Activated T-cell treated with anti-CD3 and anti-CD28 coated beads, Interleukin-2, amount 50 U/mL, for 4 hours (primary cell): Measurements from ENCODE around the gene ATP6V0C. TPM values are rescaled to one million over a fixed set of nuclear protein-coding genes. Genes with fewer than 3 reads are reported as not detected.
"Not testable (repeated sequence)": the region's sequence is repeated elsewhere in the genome, so short reads cannot be mapped to it uniquely, and the experiment has no call there.

ENCODE experiments used
- ATAC-seq, 2 donors: fragments of 200-7000 bp; cut with Tn5 transposase; one replicate each; pipeline ENCODE4 v1.10.0; 2021
- DNase-seq: peaks from one replicate; pipeline ENCODE4 v3.0.0-alpha.2; 2020
- H3K27me3 Mint-ChIP-seq: one replicate; pipeline ENCODE4 v1.8.0; 2021; ENCODE audit warnings: low read depth, mixed read lengths
- H3K36me3 Mint-ChIP-seq: one replicate; pipeline ENCODE4 v1.8.0; 2022; ENCODE audit warnings: mixed read lengths; ENCODE audit not compliant: insufficient read depth
- H3K4me1 Mint-ChIP-seq: one replicate; pipeline ENCODE4 v1.8.0; 2021; ENCODE audit warnings: low read depth, mixed read lengths
- H3K4me3 Mint-ChIP-seq: one replicate; pipeline ENCODE4 v1.8.0; 2021; ENCODE audit warnings: mild to moderate bottlenecking, moderate library complexity, mixed read lengths
- H3K9me3 Mint-ChIP-seq: one replicate; pipeline ENCODE4 v1.8.0; 2021; ENCODE audit warnings: mixed read lengths
- total RNA-seq, 3 donors: library from RNA; stranded (reverse); gene quantifications; one replicate each; pipeline ENCODE4 v1.2.1, GENCODE V29; 2021

The ATP6V0C gene
- total RNA-seq, 3 donors from 2014 or later: 184 to 198 (median 188) TPM

DNA sequence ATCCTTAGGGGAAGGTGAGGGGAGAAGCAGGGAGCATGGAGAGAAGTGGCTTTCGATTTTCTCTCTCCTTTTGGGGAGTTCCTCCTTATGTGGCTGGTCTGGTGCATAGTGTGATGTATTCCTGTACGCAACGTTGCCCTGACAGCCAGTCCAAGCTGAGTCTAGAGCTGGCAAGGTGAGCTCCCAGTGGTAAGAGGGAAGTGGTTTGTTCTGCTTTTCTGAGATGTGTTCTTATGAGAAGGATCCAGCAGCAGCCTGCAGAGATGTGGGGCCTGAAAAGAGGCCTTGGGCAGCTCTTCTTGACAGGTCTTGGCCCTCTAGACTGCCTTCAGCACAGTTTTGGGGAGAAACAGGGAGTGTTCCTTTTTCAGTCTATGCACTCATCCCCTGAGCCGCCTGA is 27.2 kb downstream of the ATP6V0C start:
- not testable (repeated sequence) for H3K36me3 Mint-ChIP-seq, H3K9me3 Mint-ChIP-seq, DNase-seq, ATAC-seq, H3K27me3 Mint-ChIP-seq
- Mint-ChIP-seq H3K4me1 (peaks cover 52% of the 10 kb centered on the region), H3K4me3 (peak overlapping the region; percentile 27)

DNA sequence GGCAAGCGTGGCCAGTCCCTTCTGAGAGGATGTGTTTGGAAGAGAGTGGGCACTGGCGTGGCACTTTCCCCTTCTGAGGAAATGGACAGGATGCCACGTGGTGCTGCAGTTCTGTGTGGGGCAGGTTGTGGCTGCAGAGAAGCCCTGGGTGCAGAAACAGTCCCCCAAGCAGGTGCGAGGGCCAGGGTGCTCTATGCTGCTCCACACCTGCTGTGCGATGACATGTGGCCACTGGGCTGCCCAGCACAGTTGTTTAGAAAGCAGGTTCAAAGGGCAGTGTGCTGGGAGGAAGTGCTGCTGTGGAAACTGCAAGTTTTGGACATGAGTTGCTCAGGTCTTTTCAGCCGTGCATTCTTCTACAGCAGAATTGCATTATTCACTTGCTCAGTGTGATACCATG is 27.7 kb downstream of the ATP6V0C start:
- not testable (repeated sequence) for H3K27me3 Mint-ChIP-seq, H3K9me3 Mint-ChIP-seq, DNase-seq, H3K36me3 Mint-ChIP-seq, ATAC-seq
- peak overlapping the region; percentile 27 for H3K4me3 Mint-ChIP-seq
- H3K4me1 Mint-ChIP-seq: peaks cover 53% of the 10 kb centered on the region

DNA sequence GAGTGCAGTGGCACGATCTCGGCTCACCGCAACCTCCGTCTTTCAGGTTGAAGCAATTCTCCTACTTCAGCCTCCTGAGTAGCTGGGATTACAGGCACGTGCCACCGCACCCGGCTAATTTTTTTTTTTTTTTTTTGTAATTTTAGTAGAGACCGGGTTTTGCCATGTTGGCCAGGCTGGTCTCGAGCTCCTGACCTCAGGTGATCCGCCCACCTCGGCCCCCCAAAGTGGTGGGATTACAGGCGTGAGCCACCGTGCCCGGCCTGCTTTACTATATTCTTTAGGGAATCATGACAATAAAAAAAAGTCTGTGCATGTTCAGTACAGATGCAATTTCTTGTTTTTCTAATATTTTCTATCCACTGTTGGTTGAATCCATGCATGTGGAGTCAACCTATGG is 30.0 kb downstream of the ATP6V0C start:
- DNase-seq, H3K4me3 Mint-ChIP-seq, H3K27me3 Mint-ChIP-seq, H3K9me3 Mint-ChIP-seq, ATAC-seq, H3K36me3 Mint-ChIP-seq: not testable (repeated sequence)
- peaks cover 44% of the 10 kb centered on the region for H3K4me1 Mint-ChIP-seq

DNA sequence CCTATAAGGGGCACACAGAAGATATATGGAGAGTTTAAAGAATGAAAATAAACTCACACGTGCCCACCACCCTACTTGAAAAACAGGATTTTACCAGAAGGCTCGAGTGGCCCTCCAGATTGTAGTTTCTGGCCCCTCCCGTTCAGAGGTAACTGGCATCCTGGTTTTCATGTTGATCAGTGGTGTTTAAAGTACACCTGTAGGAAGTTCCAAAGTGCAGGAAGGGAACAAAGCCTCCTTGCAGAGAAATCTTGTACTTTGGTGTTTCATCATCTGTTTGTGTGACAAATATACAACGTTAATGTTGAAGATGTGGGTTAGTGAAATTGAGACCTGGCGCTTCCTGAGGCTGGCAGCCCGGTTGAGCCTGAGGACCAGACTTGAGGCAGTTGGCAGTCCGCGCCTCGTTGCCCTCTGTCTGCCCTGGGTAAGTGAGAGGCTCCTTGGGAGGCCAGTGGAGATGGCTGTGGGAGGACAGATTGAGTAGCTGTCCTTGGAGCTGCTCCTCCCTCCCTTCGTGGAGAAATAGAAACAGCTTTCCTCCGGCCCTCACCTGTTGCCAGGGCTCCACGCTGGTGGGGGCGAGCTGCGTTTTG is 36.6 kb downstream of the ATP6V0C start:
- not testable (repeated sequence) for H3K27me3 Mint-ChIP-seq, ATAC-seq, H3K9me3 Mint-ChIP-seq

DNA sequence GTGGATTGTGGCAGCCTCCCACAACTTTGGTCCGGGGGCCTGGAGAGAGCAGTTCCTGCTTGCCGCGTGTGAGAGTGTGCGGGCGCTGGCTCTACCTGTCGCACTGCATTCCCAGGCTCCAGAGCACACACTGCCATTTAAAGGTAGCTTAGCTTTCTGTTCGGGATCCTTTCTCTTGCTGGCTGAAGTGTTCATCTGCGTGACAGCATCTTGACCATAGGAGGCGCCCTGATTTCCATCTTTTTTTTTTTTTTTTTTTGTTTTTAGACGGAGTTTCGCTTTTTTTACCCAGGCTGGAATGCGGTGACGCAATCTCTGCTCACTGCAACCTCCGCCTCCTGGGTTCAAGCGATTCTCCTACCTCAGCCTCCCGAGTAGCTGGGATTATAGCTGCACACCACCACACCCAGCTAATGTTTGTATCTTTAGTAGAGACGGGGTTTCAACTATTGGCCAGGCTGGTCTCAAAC is 37.7 kb downstream of the ATP6V0C start:
- H3K4me3 Mint-ChIP-seq, H3K4me1 Mint-ChIP-seq, ATAC-seq, H3K9me3 Mint-ChIP-seq, H3K27me3 Mint-ChIP-seq, DNase-seq, H3K36me3 Mint-ChIP-seq: not testable (repeated sequence)

More for the DNA sequence above, 36.6 kb downstream of the ATP6V0C start:
- H3K4me3 Mint-ChIP-seq, H3K4me1 Mint-ChIP-seq, DNase-seq, H3K36me3 Mint-ChIP-seq: not testable (repeated sequence)

DNA sequence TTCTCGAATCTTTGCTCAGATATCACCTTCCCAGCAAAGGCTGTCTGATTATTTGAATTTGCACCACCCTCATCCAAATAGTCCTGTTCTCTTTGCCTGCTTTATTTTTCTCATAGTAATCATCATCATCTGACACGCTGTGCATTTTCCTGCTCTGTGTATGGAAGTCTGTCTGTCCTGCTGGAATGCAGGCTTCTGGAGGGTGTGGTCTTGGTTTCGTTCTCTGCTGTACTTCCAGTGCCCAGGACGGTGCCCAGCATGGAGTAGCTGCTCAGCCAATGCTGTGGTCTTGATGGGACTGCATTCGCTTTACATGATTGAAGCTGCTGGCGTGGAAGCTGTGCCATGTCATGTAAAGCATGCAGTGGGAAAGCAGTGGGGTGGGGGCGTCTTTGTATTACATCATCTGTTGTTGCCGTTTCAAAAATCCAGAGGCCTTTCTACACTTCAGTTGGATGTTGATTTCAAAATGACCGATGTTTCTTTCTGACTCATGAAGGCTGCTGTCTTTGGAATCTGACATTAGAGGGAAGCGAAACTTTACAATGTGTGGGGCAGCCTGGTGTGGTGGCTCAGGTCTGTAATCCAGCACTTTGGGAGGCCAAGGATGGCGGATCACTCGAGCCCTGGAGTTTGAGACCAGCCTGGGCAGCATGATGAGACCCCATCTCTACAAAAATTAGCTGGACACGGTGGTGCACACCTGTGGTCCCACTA is 41.1 kb downstream of the ATP6V0C start:
- not testable (repeated sequence) for H3K4me3 Mint-ChIP-seq, H3K9me3 Mint-ChIP-seq, H3K4me1 Mint-ChIP-seq, H3K36me3 Mint-ChIP-seq, DNase-seq, H3K27me3 Mint-ChIP-seq
- ATAC-seq: peak in 1 of 2 donors; percentile 30

DNA sequence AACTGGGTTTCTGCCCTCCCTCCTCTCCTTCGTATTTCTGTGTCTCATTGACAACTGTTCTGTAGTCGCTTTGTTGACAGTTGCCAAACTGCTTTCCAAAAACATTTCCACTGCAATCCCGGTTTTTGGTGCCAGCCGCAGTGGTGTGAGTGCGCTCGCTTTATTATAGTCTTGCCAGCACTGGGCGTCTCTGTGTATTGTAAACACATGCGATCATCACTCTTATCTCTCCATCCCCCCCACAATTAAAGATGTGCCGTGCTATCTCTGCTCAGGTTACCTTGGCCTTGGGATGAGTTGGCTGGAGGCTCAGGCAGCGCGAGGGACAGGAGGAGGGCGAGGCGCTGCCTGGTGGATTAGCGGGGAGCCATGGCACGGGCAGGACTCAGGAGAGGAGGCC is 43.4 kb downstream of the ATP6V0C start:
- not testable (repeated sequence) for H3K4me3 Mint-ChIP-seq, H3K9me3 Mint-ChIP-seq, H3K36me3 Mint-ChIP-seq, DNase-seq, H3K4me1 Mint-ChIP-seq, ATAC-seq, H3K27me3 Mint-ChIP-seq

DNA sequence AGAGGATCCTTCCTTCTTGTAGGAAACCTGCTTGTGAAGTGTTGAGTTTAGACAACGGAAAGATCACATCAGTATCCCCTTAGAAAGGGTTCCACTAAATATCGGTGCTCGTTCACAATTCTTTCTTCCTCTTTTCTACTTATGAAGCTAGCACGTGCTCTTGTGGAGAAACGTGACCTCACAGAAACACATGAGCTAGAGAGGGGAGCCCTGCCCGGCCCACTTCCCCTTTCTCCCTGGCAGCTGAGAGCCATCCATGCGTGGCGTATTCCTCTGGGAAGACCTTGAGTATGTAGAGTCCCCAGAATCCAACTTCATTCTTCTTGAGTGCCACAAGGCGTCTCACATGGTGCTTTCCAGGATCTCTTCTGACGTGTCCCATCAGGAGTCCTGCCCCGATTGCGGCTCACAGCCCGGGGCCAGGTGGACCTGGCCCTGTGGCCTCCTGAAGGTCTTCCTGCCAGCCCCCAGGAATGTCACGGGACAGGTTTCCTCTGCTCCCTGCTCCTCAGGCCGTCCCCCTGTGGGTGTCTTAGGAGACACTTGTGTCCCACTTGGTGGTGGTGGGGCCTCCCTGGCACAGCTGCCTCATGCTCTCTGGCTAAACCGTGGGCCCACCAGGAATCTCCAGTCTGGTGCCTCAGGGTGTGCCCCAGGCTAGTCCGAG is 46.5 kb downstream of the ATP6V0C start:
- H3K27me3 Mint-ChIP-seq, H3K4me1 Mint-ChIP-seq, H3K9me3 Mint-ChIP-seq, ATAC-seq, H3K36me3 Mint-ChIP-seq, H3K4me3 Mint-ChIP-seq, DNase-seq: not testable (repeated sequence)

DNA sequence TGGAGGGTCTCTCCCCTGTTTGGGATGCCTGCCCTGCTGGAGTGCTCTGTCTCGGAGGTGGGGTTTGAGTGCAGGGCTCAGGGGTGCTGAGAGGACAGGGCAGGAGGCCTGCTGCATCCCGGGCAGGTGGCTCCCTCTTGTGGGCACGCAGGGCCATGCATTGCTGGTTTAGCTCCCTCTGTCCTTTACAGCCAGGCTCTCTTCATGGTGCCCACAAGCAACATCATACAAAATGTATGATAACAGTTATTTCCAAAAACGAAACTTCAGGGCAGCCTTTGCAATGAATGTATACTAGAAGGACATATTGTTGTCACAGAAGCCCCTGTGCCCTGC is 47.0 kb downstream of the ATP6V0C start:
- not testable (repeated sequence) for H3K36me3 Mint-ChIP-seq, H3K4me3 Mint-ChIP-seq, H3K4me1 Mint-ChIP-seq, H3K9me3 Mint-ChIP-seq, H3K27me3 Mint-ChIP-seq
- ATAC-seq: peak; percentile 97 to 98
- DNase-seq: peak; percentile 56

DNA sequence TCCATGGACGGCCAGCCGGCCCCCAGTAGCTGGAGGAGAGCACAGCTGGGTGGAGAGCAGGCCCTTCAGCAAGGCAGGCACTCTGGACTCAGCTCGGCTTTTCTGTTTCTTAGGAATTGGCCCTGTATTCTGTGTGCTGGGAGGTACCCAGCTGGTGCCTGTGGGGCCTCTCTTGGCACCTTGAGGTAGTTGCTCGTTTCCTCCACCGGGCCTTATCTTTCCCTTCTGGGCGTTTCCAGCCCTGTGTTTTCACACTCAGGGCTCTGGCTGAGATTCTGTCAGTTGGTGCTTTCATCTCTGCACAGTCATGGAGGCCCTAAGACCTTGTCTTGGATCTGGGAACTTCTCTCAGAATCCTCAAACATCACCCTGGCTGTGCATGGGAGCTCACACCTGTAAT is 53.8 kb downstream of the ATP6V0C start:
- H3K4me1 Mint-ChIP-seq, H3K4me3 Mint-ChIP-seq, H3K36me3 Mint-ChIP-seq, H3K9me3 Mint-ChIP-seq, ATAC-seq, H3K27me3 Mint-ChIP-seq, DNase-seq: not testable (repeated sequence)

DNA sequence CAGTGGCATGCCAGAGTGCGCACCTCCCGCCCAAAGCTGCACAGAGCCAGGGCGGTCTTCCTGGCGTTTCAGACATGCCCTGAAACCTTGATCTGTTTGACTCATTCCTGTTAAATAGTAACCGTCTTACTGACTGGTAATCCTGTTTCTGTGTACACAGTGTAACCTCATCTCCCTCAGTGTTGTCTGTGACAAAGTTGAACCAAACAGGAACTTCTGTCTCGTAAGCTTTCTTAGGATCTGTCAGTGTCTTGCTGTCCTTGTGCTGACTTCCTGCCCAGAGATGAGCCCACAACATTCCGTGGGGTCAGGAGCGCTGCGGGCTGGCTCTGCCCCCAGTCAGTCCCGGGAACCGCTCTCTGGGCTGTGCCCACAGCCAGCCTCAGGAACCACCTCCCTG is 54.8 kb downstream of the ATP6V0C start:
- not testable (repeated sequence) for H3K4me3 Mint-ChIP-seq, ATAC-seq, H3K27me3 Mint-ChIP-seq, H3K4me1 Mint-ChIP-seq, H3K9me3 Mint-ChIP-seq, DNase-seq, H3K36me3 Mint-ChIP-seq

Other genes with a start within 250 kb of the ATP6V0C start
- gene RNPS1, start 245.8 kb upstream of the ATP6V0C start, total RNA-seq: 100 to 1,000 TPM; 412 to 481 (median 413) TPM
- 1 to 10 TPM; 2.4 to 3.7 (median 2.7) TPM for gene ABCA3, start 173.2 kb upstream of the ATP6V0C start, total RNA-seq
- gene CCNF, start 84.5 kb upstream of the ATP6V0C start, total RNA-seq: 1 to 10 TPM; 6.7 to 7.5 (median 7.4) TPM
- gene TEDC2, start 53.8 kb upstream of the ATP6V0C start, total RNA-seq: 10 to 100 TPM; 26.0 to 37.5 (median 32.7) TPM
- gene NTN3, start 42.7 kb upstream of the ATP6V0C start, total RNA-seq: not detected
- gene TBC1D24, start 38.8 kb upstream of the ATP6V0C start, total RNA-seq: 10 to 100 TPM; 25.0 to 27.2 (median 26.3) TPM
- 10 to 100 TPM; 32.0 to 35.3 (median 35.0) TPM for gene AMDHD2, start 6.4 kb downstream of the ATP6V0C start, total RNA-seq
- under 1 TPM; 0.16 to 0.60 (median 0.38) TPM for gene CEMP1, start 17.5 kb downstream of the ATP6V0C start, total RNA-seq
- gene PDPK1, start 24.1 kb downstream of the ATP6V0C start, total RNA-seq: 10 to 100 TPM; 47.1 to 55.3 (median 54.3) TPM
- 10 to 100 TPM; 38.7 to 56.1 (median 42.0) TPM for gene KCTD5, start 168.6 kb downstream of the ATP6V0C start, total RNA-seq
- 1 to 10 TPM in 1 of 3 donors, under 1 TPM in 2; 0.76 to 1.2 (median 0.84) TPM for gene PRSS27, start 206.3 kb downstream of the ATP6V0C start, total RNA-seq
- 100 to 1,000 TPM; 537 to 551 (median 548) TPM for gene SRRM2, start 238.7 kb downstream of the ATP6V0C start, total RNA-seq